IPS DF 4.7 (cell line): ENCODE measurements around the gene RASGRP2.

Source experiments
- DNase-seq: peaks from one replicate; pipeline ENCODE4 v3.0.0-alpha.2; 2013; ENCODE audit warnings: low spot score; ENCODE audit errors: extremely low read depth

The RASGRP2 gene

GRCh38 chr11:64698427-64698826 is 45.5 kb downstream of the RASGRP2 start:
- no peak for DNase-seq

GRCh38 chr11:64697663-64698375 is 46.1 kb downstream of the RASGRP2 start:
- DNase-seq = no peak

GRCh38 chr11:64696045-64696444 is 47.9 kb downstream of the RASGRP2 start:
- DNase-seq = no peak

- no peak for DNase-seq
These were observed 48.4 kb downstream of the RASGRP2 start for GRCh38 chr11:64695548-64695947.

- DNase-seq = no peak
These were observed 49.0 kb downstream of the RASGRP2 start for GRCh38 chr11:64694821-64695365.

- no peak for DNase-seq
These were observed 49.8 kb downstream of the RASGRP2 start for GRCh38 chr11:64694026-64694755.

GRCh38 chr11:64692764-64693331 is 51.1 kb downstream of the RASGRP2 start:
- no peak for DNase-seq

- DNase-seq = no peak
These were observed 52.4 kb downstream of the RASGRP2 start for GRCh38 chr11:64691543-64691942.

GRCh38 chr11:64690235-64690634 is 53.7 kb downstream of the RASGRP2 start:
- DNase-seq = no peak

- DNase-seq = peak; percentile 87
These were observed 55.4 kb downstream of the RASGRP2 start for GRCh38 chr11:64688534-64688982.

GRCh38 chr11:64687643-64688533 is 56.1 kb downstream of the RASGRP2 start:
- no peak for DNase-seq

GRCh38 chr11:64687204-64687603 is 56.7 kb downstream of the RASGRP2 start:
- no peak for DNase-seq

GRCh38 chr11:64686466-64687170 is 57.3 kb downstream of the RASGRP2 start:
- DNase-seq = no peak

- DNase-seq = no peak
These were observed 58.4 kb downstream of the RASGRP2 start for GRCh38 chr11:64685536-64685935.

GRCh38 chr11:64684357-64684756 is 59.6 kb downstream of the RASGRP2 start:
- DNase-seq = no peak

- DNase-seq = no peak
These were observed 62.8 kb downstream of the RASGRP2 start for GRCh38 chr11:64681171-64681570.

- DNase-seq = no peak
These were observed 64.1 kb downstream of the RASGRP2 start for GRCh38 chr11:64679846-64680245.

GRCh38 chr11:64677441-64678023 is 66.4 kb downstream of the RASGRP2 start:
- no peak for DNase-seq
